Glomerular visceral epithelial cell (primary cell): ENCODE measurements around the gene SPEM1.

ENCODE experiments used
- DNase-seq: peaks from one replicate; pipeline ENCODE4 v3.0.0-alpha.2; 2016; ENCODE audit errors: extremely low spot score

SPEM1 gene

DNA sequence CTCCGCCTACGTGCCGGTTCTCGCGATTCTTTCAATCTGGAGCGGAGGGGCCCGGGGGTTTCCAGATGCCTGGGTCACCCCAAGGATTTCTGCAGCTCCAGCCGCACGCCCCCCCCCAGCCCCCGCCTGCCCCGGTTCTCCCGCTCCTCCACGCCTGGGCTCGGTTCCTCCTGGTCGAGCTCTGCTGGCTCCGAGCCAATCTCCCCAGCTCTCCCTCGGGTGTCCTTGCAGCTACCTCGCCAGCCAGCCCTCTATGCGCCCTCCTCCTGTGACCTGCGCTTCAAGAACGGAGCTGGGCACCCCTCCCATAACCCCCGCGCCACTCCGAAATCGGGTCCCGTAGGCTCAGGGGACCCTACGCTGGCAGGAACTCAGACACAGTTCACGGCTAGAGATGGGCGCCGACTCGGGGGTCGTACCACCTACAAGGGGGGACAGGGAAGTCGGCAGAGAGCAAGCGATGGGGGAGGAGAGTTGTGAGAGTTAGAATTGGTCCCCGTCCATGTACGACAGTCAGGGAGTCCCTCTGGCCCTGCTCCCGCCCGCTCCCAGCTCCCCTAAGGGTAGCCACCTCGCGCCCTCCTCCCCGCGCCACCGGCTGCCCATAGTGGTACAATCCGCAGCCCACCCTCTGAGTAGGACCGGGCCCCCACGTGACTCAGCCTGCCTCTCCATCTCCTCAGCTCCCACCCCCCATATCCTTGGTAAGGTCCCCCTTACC, 20.1 kb downstream of the SPEM1 start:
- DNase-seq = peak; percentile 71

DNA sequence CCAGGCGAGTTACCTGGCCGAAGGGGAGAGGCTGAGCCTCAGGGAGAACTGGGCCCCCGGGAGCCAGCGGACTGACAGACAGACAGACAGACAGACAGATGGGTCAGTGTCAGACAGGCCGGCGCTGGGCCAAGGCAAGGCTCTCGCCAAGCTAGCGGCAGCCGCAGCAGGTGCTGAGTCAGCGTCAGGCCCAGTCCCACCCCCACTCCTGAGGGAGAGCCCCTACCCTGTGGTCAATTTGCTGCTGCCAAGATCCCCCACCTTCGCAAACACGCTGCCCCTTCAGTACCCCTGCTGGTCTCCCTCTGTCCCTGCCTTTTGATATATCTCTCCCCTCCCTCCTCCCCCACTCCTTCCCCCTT, 20.7 kb downstream of the SPEM1 start:
- DNase-seq = peak; percentile 71

DNA sequence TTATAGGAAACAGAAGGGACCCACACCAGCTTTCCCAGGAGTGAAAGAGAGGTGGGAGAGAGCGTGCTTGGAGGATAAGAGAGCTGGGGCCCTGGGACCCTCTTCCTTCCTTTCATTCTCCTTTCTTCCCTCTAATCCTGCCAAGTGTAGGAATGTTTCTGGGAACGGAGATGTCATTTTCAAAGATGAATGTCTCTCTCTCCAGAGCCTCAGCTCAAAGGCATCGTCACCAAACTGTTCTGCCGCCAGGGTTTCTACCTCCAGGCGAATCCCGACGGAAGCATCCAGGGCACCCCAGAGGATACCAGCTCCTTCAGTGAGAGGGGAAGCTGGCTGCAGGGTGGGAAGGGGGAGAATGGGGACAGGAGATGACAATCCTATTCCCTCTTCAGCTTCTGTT, 21.1 kb downstream of the SPEM1 start:
- DNase-seq = no peak

DNA sequence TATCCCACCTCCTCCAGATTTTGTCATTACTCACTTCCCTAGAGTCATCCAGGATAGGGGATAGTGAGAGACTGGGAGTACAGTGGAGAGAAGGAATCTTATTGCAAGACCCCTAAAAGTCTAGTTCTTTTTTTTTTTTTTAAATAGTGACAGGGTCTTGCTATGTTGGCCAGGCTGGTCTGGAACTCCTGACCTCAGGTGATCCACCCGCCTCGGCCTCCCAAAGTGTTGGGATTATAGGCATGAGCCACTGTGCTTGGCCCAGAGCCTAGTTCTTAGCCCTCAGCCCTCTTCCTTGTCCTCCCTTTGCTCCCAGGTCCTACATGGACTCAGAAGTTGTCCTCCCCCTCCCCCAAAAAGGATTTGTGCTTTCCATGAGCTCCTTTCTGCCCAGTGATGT, 22.0 kb downstream of the SPEM1 start:
- no peak for DNase-seq

DNA sequence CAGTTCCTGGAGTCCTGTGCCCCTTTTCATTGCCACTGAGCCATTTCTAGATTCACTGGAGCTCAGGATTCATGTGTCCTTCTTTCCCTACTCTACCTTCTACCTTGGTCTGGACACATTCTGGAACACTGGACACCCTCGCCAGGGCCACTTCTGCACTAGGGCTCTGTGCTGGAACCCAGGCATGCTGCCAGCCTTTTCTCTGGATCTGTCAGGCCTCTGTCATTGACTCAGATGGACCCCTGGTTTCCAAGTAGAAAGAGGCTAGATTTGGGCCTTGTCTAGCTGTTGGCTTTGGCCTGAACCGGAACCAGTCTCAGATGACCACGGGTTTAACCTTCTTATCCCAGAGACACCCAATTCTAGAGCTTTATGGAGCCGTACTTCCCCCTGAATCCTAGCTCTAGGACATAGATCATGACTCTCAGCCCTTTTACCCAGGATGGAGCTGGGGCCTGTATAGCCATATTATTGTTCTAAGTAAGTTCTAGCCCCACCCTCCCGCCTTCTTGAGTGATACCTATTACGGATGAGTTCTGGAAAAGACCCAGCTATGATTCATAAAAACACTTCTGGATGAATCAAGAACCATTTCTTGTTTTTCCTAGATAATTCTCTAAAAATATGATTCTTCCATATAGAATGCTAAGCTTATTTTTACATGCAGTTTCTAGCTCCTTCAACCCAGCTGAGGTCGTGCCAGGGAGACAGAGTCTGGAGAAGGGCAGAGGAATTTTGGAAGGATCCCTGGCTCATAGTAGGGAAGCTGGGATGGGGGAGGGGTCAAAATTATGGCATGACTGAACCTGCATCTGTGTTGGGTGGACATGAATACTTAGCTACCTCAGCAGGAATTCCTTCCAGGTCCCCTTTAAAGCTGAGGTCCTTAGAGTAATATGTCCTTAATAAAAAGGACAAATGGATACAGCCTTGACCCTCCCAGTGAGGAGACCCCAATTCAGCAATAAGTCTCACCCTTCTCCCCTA, 23.7 kb downstream of the SPEM1 start:
- peak; percentile 33 for DNase-seq

DNA sequence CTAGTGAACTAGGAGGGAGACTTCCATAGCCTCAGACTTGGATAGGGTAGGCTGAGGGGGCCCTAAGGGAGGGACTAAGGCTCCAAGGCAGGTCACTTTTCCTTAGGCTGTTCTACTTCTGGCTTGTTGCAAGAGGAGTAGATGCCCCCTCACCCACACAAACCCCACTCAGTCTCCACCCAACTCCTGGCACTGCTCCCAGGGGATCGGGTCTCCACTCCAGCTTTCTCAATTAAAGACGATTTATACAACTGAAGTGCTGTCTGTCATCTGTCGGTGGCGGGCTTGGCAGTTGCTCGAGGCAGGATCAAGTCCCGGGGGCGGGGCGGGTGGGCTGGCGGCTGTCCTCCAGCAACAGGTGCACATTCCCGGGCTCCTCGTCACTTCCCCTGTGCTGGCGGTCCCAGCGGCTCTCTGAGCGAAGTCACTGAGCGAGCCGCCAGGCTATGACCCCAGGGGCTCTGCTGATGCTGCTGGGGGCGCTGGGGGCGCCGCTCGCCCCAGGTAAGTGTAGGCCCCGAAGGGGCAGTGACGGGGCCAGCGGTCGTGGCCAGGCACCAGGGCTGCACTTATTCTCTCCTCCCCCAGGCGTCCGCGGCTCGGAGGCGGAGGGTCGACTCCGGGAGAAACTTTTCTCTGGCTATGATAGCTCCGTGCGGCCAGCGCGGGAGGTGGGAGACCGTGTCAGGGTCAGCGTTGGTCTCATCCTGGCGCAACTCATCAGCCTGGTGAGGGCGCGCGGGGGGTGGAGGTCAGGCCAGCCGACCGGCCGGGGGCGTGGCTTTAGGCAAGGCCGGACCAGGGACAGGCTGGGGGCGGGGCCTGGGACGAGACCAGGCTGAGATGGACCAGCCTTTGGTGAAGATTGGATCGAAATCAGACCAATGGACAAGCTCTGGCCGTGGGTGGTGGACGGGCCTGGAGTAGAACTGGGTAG, 24.8 kb downstream of the SPEM1 start, which contains the start of gene CHRNB1:
Gene CHRNB1 (plus strand): TSS at position 380 of the 937 bp plus-strand sequence. CDS start 67 bp downstream, at position 447.
- DNase-seq = peak; percentile 58

DNA sequence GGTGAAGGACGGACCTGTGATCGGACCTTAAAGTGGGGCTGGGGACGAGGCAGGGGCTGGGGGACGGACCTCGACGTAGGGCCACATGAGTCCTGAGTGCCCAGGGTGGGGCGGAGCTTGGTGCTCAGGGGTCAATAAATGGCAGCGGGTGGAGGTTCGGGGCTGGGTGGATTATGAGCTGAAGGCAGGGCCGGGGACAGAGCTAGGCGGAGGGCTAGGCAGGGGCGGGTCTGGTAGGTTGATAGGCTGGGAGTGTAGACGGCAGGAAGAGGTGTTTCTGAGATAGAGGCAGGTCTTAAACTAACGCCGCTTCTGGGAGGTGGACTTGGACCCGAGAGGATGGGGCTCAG, 25.5 kb downstream of the SPEM1 start:
- DNase-seq = no peak

DNA sequence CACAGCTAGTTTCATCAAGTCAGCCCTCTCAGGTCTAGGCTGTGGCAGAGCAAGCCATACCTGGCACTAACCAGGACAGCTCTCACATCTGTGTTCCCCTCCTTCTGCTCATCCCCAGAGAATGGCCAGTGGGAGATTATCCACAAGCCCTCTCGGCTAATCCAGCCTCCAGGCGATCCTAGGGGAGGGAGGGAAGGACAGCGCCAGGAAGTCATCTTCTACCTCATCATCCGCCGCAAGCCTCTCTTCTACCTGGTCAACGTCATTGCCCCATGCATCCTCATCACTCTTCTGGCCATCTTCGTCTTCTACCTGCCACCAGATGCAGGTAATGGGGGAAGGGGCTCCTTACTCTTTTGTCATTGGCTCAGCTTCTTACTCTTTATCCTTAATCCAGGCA, 28.3 kb downstream of the SPEM1 start:
- DNase-seq = no peak

DNA sequence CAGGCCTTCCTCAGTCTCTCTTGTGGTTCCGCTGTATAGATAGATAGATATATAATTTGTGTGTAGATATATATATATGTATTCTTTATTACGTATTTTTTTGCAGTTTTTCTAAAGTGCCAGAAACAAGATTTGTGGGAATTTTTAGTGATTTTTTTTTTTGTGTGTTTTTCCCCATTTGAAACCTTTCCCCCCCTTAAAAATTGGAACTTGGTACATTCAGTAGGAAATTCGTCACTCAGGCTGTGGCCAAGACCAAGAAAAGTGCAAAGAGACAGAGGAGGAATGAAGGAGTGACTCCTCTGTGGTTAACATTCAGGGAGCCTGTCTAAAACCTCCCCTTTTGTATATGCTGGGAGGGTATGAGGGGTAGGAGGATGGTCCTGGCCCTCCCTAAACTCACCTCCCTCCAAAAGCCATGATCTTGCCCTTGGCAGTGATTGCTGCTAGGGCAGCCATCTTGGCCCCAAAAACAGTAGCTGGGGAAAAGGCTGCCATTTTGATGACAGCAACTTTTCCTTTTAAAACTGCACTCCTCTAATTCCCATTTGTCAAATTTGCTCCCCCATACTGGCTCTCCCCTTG, 39.9 kb downstream of the SPEM1 start:
- DNase-seq = no peak

DNA sequence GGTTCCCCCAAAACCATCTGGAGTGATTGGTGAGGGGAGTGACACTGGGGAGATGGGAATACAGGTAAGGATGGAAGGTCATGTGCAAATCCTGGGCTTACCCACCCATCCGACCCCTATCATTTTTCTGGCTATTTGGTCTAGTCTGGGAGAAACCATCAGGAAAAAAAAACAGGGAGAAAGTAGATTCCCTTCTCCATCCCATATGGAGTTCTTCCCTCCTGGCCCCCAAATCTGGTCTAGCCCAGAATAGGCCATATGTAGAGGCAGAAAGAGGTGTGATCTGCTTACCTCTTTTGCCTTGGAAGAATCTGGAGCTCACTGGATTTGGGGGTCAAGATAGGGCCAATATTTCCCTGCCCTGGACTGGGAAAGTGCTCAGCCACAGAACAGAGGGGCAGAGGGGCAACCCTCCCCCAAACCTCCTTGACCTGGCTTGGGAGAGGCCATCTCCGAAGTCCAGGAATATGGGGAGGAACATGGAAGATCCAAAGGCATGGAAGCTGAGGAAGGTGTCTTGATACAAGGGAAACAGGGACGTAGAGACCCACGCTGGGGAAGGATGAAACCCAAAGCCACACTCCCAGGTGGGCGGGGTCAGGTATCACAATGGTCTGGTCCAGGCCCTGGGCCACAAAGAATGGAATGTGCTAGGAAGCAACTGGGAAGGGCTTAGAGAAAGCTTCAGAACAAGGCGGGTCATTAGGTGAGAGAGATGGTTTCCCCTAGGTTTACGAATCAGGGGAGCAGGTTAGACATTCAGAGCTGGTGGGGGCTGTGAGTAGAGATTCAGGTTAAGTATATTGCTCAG, 40.9 kb downstream of the SPEM1 start:
- DNase-seq = no peak

DNA sequence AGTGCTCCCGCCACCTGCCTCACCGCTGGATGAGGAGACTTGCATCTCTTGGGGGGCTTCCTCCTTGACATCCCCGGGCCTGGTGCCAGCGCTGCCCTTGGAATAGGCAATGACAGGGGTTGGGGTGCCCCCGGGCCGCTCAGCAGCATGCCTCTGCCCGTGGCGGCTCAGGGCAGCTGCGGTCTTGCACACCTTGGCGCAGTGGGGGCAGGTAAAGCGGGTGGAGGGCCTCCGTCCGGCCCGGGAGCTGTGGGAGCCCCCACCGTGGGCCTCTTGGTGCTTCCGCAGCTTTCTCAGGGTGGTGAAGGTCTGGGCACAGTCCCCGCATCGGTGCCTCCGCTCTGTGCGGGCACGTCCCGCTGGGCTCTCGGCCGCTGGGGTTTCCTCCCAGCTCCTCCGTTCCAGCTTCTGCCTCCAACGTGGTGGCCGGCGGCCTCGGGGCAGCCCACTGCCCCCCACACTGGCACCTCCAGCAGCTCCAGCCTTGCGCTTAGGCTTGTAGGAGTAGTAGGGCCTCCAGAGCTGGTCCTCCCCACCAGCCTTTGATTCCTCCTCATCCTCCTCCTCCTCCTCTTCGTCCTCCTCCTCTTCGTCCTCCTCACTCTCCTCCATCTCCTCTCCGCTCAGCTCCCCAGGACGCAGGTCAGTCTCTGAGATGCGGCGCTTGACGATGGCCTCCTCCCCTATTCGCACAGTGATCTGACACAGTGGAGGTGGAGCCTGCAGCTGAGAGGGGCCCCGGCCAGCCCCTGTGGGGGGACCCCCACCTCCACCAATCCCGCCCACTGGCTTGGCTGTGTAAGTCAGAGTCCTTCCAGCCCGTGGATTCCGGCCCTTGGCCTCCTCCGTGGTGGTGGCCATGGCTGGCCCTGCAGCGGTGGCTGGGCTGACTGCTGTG, 42.6 kb downstream of the SPEM1 start:
- no peak for DNase-seq

DNA sequence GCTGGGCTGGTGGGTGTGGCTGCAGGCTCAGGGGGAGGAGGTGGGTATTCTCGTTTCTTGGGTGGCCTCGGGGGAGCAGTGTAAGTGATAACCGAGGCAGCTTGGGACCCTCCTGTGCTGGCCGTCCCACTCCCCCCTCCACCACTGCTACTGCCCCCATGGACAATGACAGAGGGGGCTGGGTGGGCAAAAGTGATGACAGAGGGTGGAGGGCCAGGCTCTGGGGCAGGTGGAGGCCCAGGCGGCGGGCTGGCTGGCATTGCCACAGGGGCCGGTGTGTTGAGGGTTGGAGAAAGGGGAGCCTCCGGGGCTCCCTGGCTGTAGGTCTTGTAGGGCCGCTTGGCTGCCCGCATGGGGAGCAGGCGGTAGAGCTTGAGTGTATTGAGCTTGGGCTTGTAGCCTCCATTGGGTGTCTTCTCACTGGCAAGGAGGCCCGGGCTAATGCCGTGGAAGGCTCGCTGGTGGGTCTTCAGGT, 43.3 kb downstream of the SPEM1 start:
- DNase-seq = no peak

DNA sequence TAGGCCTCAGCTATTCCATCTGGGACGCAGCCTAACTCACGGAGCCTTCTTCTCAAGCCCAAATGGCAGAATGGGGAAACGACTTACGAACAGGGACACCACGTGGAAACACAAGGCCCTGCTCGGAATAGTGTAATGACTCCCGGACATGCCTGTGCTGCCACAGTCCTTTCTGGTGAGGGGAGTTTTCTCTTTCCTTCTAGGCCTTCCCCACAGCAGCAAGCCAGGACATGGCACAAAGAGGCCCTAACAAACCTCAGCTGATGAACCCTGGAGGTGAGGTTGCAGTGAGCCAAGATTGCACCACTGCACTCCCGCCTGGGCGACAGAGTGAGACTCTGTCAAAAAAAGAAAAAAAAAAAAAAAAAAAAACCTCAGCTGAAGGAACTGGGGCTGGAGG, 44.0 kb downstream of the SPEM1 start:
- DNase-seq = no peak

DNA sequence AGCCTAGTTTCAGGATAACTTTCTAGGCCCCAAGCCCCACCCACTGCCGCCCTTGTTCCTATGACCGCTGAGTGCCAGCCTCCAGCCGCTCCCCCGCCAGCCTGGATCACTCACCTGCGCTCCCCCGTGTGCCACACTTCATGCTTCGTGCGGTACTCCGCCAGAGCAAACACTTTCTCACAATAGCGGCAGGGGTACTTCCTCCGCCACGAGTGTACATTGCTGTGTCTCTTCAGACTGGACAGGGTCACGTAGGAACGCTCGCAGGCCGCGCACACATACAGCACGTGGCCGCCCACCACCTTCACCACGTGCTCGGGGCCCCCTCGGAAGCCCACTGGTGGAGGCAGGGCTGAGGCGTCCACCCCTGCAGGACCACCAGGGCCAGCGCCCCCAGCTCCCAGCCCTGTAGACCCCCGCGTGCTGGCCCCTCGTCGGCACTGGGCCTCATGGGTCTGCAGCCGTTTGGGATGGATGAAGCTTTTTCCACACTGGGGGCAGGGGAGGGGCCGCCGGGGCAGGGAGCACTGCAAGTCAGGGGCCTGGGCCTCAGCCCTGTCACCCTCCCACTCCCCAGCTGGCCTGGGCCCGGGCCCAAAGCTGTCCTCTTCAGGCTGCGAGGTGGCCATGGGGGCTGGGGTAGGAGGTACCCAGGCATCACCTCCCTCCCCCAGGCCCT, 45.6 kb downstream of the SPEM1 start:
- no peak for DNase-seq

DNA sequence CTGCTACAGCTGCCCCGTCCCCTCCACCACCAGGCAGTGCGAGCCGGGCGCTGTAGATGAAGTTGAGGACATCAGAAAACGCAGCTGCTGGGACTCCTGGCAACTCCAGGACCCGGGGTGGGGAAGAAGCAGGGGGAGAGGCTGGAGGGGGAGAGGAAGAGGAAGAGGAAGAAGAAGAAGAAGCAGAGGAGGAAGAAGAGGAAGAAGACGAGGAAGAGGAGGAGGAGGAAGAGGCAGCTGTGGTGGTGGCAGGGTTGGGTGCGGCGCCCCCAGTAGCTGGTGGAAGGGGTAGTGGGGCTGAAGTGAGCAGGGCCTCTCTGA, 46.2 kb downstream of the SPEM1 start:
- no peak for DNase-seq

DNA sequence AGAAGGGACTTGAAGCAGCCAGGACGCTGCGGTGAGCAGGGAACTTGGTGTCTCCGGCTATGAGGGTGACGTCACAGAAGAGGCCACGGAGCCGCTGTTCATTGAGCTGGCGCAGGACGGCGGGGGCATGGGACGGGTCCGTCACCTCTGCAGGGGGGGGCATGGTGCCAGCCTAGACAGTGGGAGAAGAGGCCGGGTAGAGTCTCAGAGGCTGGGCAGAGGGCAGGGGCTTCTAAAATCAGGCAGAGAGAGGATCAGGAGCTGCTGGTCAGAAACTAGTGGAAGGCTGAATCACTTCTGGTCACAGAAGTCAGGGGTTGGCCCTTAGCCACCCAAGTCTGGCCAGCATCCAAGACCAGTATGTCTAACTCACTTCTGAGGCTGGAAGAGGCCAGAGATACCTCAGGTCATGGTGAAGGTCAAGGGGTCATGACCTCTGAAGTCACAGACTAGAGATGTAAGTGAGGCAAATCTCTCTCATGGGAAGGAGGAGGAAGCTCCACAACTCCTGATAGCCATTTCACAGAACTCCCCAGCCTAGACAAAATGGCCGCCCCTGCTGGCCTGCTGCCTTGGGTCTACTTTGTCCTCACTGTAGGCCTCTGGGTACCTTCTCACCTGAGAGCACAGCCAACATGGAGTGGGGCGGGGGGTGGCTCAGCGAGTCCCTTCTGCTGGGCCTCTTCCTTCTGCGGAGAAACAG, 46.7 kb downstream of the SPEM1 start:
- DNase-seq = peak; percentile 56

DNA sequence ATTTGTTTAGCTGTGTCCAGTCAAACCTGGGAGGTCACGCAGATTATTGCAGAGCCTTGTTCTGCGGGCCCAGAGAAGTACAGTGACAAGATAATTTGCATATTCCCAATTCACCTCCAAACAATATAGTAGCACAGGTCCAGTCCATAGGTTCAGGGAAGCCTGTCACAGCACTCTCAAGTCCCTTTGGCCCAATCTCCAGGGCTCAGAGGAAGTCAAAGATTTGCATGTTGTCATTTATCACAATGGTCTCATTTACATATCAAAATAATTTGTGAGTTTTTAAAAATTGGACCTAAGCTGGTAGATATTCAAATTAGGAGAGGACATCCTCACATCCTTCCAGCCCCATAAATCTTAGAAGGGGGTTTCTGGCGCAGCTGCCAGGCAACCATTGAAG, 47.4 kb downstream of the SPEM1 start:
- DNase-seq = no peak

DNA sequence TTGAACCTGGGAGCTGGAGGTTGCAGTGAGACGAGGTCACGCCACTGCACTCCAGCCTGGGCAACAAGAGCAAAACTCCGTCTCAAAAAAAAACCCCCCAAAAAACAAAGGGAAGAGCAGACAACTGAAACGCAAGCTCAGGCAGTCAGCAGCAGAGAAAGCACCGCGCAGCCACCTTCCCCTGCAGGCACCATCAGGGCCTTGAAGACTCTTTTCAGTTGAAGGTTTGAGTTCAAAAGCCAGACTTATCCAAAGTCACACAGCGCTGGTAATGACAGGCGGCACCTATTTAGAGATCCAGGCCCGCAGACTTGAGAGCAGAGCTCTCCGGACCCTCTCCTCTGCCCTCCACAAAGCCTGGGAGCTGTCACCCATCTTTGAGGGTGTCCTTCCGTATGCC, 48.2 kb downstream of the SPEM1 start:
- no peak for DNase-seq
